HG03342 (cell line): ENCODE measurements around the gene IRX1.

Experiments
- ATAC-seq: cut with Tn5 transposase; IDR thresholded peaks from one replicate; pipeline ENCODE4 v1.9.1; 2021; ENCODE audit warnings: mild to moderate bottlenecking, moderate library complexity; ENCODE audit not compliant: unreplicated experiment

Gene IRX1

GRCh38 chr5:3600106-3601060, 4.8 kb downstream of the IRX1 start:
- ATAC-seq: no peak

GRCh38 chr5:3601061-3601710, 5.6 kb downstream of the IRX1 start:
- ATAC-seq: no peak

GRCh38 chr5:3601911-3602782, 6.5 kb downstream of the IRX1 start:
- no peak for ATAC-seq

GRCh38 chr5:3602785-3603502, 7.3 kb downstream of the IRX1 start:
- no peak for ATAC-seq

- ATAC-seq: no peak
These were observed 8.9 kb downstream of the IRX1 start for GRCh38 chr5:3604501-3604900.

GRCh38 chr5:3605298-3606010, 9.8 kb downstream of the IRX1 start:
- no peak for ATAC-seq

- no peak for ATAC-seq
These were observed 10.6 kb downstream of the IRX1 start for GRCh38 chr5:3606121-3606831.

- no peak for ATAC-seq
These were observed 12.0 kb downstream of the IRX1 start for GRCh38 chr5:3607541-3608181.

GRCh38 chr5:3609120-3609681, 13.6 kb downstream of the IRX1 start:
- ATAC-seq: no peak

- no peak for ATAC-seq
These were observed 17.0 kb downstream of the IRX1 start for GRCh38 chr5:3612591-3613042.

- ATAC-seq: no peak
These were observed 18.1 kb downstream of the IRX1 start for GRCh38 chr5:3613726-3614125.

- no peak for ATAC-seq
These were observed 19.6 kb downstream of the IRX1 start for GRCh38 chr5:3615217-3615616.

GRCh38 chr5:3615829-3616228, 20.2 kb downstream of the IRX1 start:
- no peak for ATAC-seq

- ATAC-seq: no peak
These were observed 23.9 kb downstream of the IRX1 start for GRCh38 chr5:3619579-3619978.

- ATAC-seq: no peak
These were observed 27.3 kb downstream of the IRX1 start for GRCh38 chr5:3622961-3623360.

GRCh38 chr5:3625626-3626025, 30.0 kb downstream of the IRX1 start:
- ATAC-seq: no peak

- no peak for ATAC-seq
These were observed 38.4 kb downstream of the IRX1 start for GRCh38 chr5:3634061-3634460.

GRCh38 chr5:3639175-3639574, 43.5 kb downstream of the IRX1 start:
- ATAC-seq: no peak
